Vagina (tissue), 2 donors: ENCODE measurements around the gene L3MBTL4.

Experiments used
- POLR2A ChIP-seq, 2 donors: fragments of 450-650 bp; IDR thresholded peaks; one replicate each; pipeline ENCODE4 v1.6.1; 2017; ENCODE audit warnings: antibody characterized with exemption in 2 of 2, mild to moderate bottlenecking in 2 of 2, moderate library complexity in 2 of 2
- POLR2AphosphoS5 ChIP-seq, 2 donors: sonication (generic); formaldehyde crosslinking; IDR thresholded peaks; one replicate each; pipeline ENCODE4 v1.9.0; 2017; ENCODE audit warnings: antibody characterized with exemption in 2 of 2, mild to moderate bottlenecking in 2 of 2, low read depth in 1 of 2; ENCODE audit not compliant: insufficient read depth in 1 of 2

DNA sequence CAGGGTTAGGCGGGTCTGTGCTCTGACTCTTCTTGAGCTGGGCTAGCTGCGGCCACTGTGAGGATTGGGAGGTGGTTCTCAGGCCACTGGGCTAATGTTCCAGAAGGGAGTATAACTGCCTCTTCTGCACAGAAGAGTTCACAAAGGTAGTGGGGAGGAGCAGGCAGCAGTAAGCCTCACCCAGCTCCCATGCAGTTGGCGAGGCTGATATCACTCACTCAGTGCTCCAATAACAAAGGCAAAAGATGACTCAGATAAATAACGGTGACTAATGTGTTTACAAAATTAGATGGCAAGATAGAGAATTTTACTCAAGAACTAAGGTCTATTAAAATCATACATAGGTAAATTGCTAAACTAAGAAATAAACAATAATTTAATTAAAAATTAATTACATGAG is 345.2 kb downstream of the L3MBTL4 start:
- no peak for TF ChIP-seq POLR2A (IDR thresholded peaks at IDR 0.05)
- TF ChIP-seq POLR2AphosphoS5 (IDR thresholded peaks at IDR 0.05; ENCODE audit: insufficient read depth in 1 of 2, low read depth in 1 of 2) = no peak
